Liver (tissue), 9 donors: Measurements from ENCODE around the gene ISCA1. TPM values are rescaled to one million over a fixed set of nuclear protein-coding genes. Genes with fewer than 3 reads are reported as not detected.

Experiments used
- DNase-seq: peaks from one replicate; pipeline ENCODE4 v3.0.0-alpha.2; 2017; ENCODE audit warnings: low spot score
- H3K27ac ChIP-seq, 2 donors: one replicate each; pipeline ENCODE4 v1.7.0; 2013; ENCODE audit warnings: inconsistent platforms in 2 of 2, low read length in 2 of 2, control low read depth in 1 of 2, low read depth in 1 of 2, mild to moderate bottlenecking in 1 of 2
- H3K27me3 ChIP-seq, 4 donors: one replicate each; pipeline versions ENCODE4 v1.6.1 to v1.7.0; 2013; ENCODE audit warnings: low read length in 3 of 4, inconsistent platforms in 1 of 4, mild to moderate bottlenecking in 1 of 4, moderate library complexity in 1 of 4; ENCODE audit not compliant: control insufficient read depth in 4 of 4, insufficient read depth in 4 of 4
- H3K36me3 ChIP-seq, 4 donors: one replicate each; pipeline versions ENCODE4 v1.6.1 to v1.7.0; 2013; ENCODE audit warnings: low read length in 3 of 4, mild to moderate bottlenecking in 3 of 4, low read depth in 1 of 4, moderate library complexity in 1 of 4; ENCODE audit not compliant: control insufficient read depth in 4 of 4, insufficient read depth in 3 of 4
- H3K4me1 ChIP-seq, 4 donors: one replicate each; pipeline versions ENCODE4 v1.6.1 to v1.7.0; 2013; ENCODE audit warnings: low read length in 3 of 4, mild to moderate bottlenecking in 3 of 4, moderate library complexity in 1 of 4; ENCODE audit not compliant: control insufficient read depth in 4 of 4, insufficient read depth in 4 of 4
- H3K4me3 ChIP-seq, 3 donors: one replicate each; pipeline versions ENCODE4 v1.6.1 to v1.7.0; 2013; ENCODE audit warnings: low read length in 3 of 3, control low read depth in 1 of 3, low read depth in 1 of 3, mild to moderate bottlenecking in 1 of 3
- H3K9ac ChIP-seq, 2 donors: one replicate each; pipeline ENCODE4 v1.7.0; 2013; ENCODE audit warnings: low read length in 2 of 2, mild to moderate bottlenecking in 2 of 2, moderate library complexity in 2 of 2, control low read depth in 1 of 2, low read depth in 1 of 2
- H3K9me3 ChIP-seq, 4 donors: one replicate each; pipeline versions ENCODE4 v1.6.1 to v1.7.0; 2013; ENCODE audit warnings: low read length in 3 of 4; ENCODE audit not compliant: control insufficient read depth in 4 of 4
- ATF3 ChIP-seq: IDR thresholded peaks from 2 replicates; pipeline ENCODE4 v1.6.1; 2016; ENCODE audit warnings: antibody characterized with exemption
- CTCF ChIP-seq: fragments of 150-350 bp; IDR thresholded peaks from 2 replicates; pipeline ENCODE4 v1.5.1; 2017; ENCODE audit warnings: improper control_type of control experiment, low read depth, low read length; ENCODE audit not compliant: missing input control
- EGR1 ChIP-seq, 2 donors: IDR thresholded peaks; 2 replicates each; pipeline ENCODE4 v1.6.1; 2016 to 2018; ENCODE audit warnings: antibody characterized with exemption in 2 of 2, low read depth in 2 of 2
- FOXA1 ChIP-seq: IDR thresholded peaks from 2 replicates; pipeline ENCODE4 v1.6.1; 2016; ENCODE audit warnings: antibody characterized with exemption
- FOXA2 ChIP-seq: IDR thresholded peaks from 2 replicates; pipeline ENCODE4 v1.6.1; 2016; ENCODE audit warnings: antibody characterized with exemption
- GABPA ChIP-seq, 2 donors: IDR thresholded peaks in 1 of 2; conservative IDR thresholded peaks in 1 of 2; 2 replicates each; pipeline ENCODE4 v1.6.1; 2016; ENCODE audit warnings: antibody characterized with exemption in 2 of 2, mild to moderate bottlenecking in 1 of 2, moderate library complexity in 1 of 2
- HNF4A ChIP-seq, 2 donors: conservative IDR thresholded peaks; 2 replicates each; pipeline ENCODE4 v1.6.1; 2016; ENCODE audit warnings: antibody characterized with exemption in 2 of 2, mild to moderate bottlenecking in 2 of 2
- HNF4G ChIP-seq: IDR thresholded peaks from 2 replicates; pipeline ENCODE4 v1.6.1; 2016; ENCODE audit warnings: antibody characterized with exemption
- JUND ChIP-seq, 2 donors: IDR thresholded peaks; 2 replicates each; pipeline ENCODE4 v1.6.1; 2016; ENCODE audit warnings: antibody characterized with exemption in 2 of 2
- MAX ChIP-seq: IDR thresholded peaks from 2 replicates; pipeline ENCODE4 v1.6.1; 2016; ENCODE audit warnings: antibody characterized with exemption
- NR2F2 ChIP-seq: IDR thresholded peaks from 2 replicates; pipeline ENCODE4 v1.6.1; 2016; ENCODE audit warnings: antibody characterized with exemption
- RAD21 ChIP-seq, 2 donors: IDR thresholded peaks; 2 replicates each; pipeline ENCODE4 v1.6.1; 2016; ENCODE audit warnings: antibody characterized with exemption in 2 of 2, mild to moderate bottlenecking in 2 of 2
- REST ChIP-seq: IDR thresholded peaks from 2 replicates; pipeline ENCODE4 v1.6.1; 2016; ENCODE audit warnings: antibody characterized with exemption, mild to moderate bottlenecking
- RXRA ChIP-seq, 2 donors: IDR thresholded peaks; 2 replicates each; pipeline ENCODE4 v1.6.1; 2017 to 2018; ENCODE audit warnings: antibody characterized with exemption in 2 of 2, mild to moderate bottlenecking in 1 of 2
- SP1 ChIP-seq: IDR thresholded peaks from 2 replicates; pipeline ENCODE4 v1.6.1; 2018; ENCODE audit warnings: antibody characterized with exemption, mild to moderate bottlenecking
- TAF1 ChIP-seq: conservative IDR thresholded peaks from 2 replicates; pipeline ENCODE4 v1.6.1; 2016; ENCODE audit warnings: antibody characterized with exemption, mild to moderate bottlenecking
- WGBS: extraction: QIAGEN DNeasy Blood & Tissue Kit; methylation state at CpG from one replicate; pipeline ENCODE4 v1.1.7; 2013; 5-methylcytosine and 5-hydroxymethylcytosine counted together
- polyA plus RNA-seq, 2 donors: library from polyadenylated mRNA; stranded (reverse) in 1 of 2; unstranded in 1 of 2; fragments of 200-250 nt in 1 of 2; fragments of >200 nt in 1 of 2; fragmentation: Nextera tagmentation in 1 of 2; extraction: Ambion mirVana in 1 of 2; gene quantifications; one replicate each; pipeline versions ENCODE4 v1.2.1 to v1.2.3, GENCODE V29; 2013 to 2015
- total RNA-seq, 2 donors: library from RNA; depleted of rRNA; stranded (reverse); fragments of >200 nt; gene quantifications; one replicate each; pipeline ENCODE4 v1.2.3, GENCODE V29; 2014
- TF ChIP-seq, protein P1 (sequence below): IDR thresholded peaks from 2 replicates; pipeline ENCODE4 v1.6.1; 2016; ENCODE audit warnings: antibody characterized with exemption
- donor health status: healthy.
- donor health status: healthy.
- donor health status: healthy.
- donor health status: healthy.
- donor health status: healthy.

The ISCA1 gene
- total and polyA plus RNA-seq, 4 donors, result 26.6 to 43.2 (median 27.8) TPM

DNA sequence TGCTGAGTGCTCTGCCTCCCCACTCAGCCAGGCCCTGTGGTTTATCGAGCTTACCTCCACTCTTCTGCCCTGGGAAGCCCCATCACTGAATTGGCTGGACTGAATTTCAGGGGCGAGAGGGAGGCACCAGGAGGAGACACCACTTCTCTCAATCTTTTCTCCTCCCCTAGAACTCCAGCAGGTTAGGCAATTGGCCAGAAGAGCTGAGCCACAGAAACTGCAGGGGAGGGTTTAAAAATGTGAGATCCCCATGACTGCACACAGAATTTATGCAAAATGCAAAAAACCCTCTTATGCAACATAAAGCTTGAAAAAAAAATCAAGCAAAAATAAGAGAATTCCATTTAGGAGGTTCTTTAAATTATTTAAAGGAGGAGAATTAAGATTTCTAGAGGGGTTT lies 42.0 kb upstream of the ISCA1 start (continued):
- TF ChIP-seq, protein P1, sequence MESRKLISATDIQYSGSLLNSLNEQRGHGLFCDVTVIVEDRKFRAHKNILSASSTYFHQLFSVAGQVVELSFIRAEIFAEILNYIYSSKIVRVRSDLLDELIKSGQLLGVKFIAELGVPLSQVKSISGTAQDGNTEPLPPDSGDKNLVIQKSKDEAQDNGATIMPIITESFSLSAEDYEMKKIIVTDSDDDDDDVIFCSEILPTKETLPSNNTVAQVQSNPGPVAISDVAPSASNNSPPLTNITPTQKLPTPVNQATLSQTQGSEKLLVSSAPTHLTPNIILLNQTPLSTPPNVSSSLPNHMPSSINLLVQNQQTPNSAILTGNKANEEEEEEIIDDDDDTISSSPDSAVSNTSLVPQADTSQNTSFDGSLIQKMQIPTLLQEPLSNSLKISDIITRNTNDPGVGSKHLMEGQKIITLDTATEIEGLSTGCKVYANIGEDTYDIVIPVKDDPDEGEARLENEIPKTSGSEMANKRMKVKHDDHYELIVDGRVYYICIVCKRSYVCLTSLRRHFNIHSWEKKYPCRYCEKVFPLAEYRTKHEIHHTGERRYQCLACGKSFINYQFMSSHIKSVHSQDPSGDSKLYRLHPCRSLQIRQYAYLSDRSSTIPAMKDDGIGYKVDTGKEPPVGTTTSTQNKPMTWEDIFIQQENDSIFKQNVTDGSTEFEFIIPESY, result no peak
- TF ChIP-seq ATF3 (no peak), NR2F2 (no peak), JUND (IDR thresholded peaks at IDR 0.05) (no peak)

GRCh38 chr9:86322973-86323644 lies 40.8 kb upstream of the ISCA1 start:
- H3K4me3 ChIP-seq, result no peak overlapping the region

More at GRCh38 chr9:86322973-86323644, 40.8 kb upstream of the ISCA1 start:
- H3K9ac ChIP-seq, result no peak overlapping the region
- peaks cover 16 to 90% (median 82%) of the 10 kb centered on the region in 4 donors for H3K36me3 ChIP-seq
- TF ChIP-seq MAX (no peak), RXRA (IDR thresholded peaks at IDR 0.05) (no peak), HNF4A (conservative IDR thresholded peaks at IDR 0.05) (no peak), NR2F2 (no peak), TAF1 (no peak), FOXA1 (no peak), RAD21 (IDR thresholded peaks at IDR 0.05) (no peak), GABPA (IDR thresholded peaks at IDR 0.05 in 1 of 2, conservative IDR thresholded peaks at IDR 0.05 in 1 of 2) (no peak), HNF4G (no peak), JUND (IDR thresholded peaks at IDR 0.05) (no peak), ATF3 (no peak), REST (no peak), EGR1 (IDR thresholded peaks at IDR 0.05; ENCODE audit: low read depth in 2 of 2) (no peak), SP1 (no peak), FOXA2 (no peak), CTCF (no peak)
- TF ChIP-seq, protein P1, result no peak
- no peak for DNase-seq
- 81% methylated on average over 8 of the region's 8 CpGs for WGBS
- H3K4me1 ChIP-seq, result peaks cover 0 to 1% (median 0%) of the 10 kb centered on the region in 4 donors
- H3K27ac ChIP-seq, result no peak overlapping the region
- H3K9me3 ChIP-seq, result no peaks in the 10 kb centered on the region
- H3K27me3 ChIP-seq, result no peaks in the 10 kb centered on the region
